ENCODE data around the gene CEACAM19.
"Not testable (repeated sequence)": the region's sequence is repeated elsewhere in the genome, so short reads cannot be mapped to it uniquely, and the experiment has no call there.

The CEACAM19 gene

DNA sequence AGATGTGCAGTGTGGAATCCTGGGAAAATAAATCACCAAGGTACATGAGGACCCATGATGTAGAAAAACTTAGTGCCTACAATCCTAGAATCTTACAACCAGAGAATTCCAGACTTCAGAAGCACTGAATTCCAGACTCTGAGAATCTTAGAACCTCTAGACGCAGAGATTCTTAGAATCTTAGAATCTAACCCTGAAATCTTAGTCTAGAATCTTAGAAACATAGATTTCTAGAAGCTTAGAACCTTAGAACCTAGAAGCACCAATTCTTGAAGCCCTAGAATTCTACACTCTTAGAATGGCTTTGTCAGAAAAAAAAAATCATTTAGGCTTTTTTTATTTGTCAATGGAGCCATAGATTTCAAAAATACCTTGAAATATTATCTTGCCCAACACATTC is 33.7 kb downstream of the CEACAM19 start:
- TF ChIP-seq, protein P1, sequence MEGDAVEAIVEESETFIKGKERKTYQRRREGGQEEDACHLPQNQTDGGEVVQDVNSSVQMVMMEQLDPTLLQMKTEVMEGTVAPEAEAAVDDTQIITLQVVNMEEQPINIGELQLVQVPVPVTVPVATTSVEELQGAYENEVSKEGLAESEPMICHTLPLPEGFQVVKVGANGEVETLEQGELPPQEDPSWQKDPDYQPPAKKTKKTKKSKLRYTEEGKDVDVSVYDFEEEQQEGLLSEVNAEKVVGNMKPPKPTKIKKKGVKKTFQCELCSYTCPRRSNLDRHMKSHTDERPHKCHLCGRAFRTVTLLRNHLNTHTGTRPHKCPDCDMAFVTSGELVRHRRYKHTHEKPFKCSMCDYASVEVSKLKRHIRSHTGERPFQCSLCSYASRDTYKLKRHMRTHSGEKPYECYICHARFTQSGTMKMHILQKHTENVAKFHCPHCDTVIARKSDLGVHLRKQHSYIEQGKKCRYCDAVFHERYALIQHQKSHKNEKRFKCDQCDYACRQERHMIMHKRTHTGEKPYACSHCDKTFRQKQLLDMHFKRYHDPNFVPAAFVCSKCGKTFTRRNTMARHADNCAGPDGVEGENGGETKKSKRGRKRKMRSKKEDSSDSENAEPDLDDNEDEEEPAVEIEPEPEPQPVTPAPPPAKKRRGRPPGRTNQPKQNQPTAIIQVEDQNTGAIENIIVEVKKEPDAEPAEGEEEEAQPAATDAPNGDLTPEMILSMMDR (IDR thresholded peaks at IDR 0.05; ENCODE audit: insufficient read depth, missing control alignments) = no peak

DNA sequence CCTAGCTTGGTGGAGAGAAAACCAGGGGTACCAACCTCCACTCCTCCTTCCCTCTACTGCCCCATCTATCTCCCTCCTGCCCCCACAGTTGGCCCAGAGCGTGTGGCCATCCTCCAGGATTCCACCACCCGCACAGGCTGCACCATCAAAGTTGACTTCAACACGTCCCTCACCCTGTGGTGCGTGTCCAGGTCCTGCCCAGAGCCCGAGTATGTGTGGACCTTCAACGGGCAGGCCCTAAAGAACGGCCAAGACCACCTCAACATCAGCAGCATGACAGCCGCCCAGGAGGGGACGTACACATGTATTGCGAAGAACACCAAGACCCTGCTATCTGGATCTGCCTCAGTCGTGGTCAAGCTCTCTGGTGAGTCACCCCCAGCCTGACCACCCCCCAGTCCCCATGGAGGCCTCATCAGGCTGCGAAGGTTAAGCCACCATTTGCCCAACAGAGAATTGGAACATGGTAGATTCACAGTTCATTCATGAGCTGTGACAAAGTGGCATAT is 34.3 kb downstream of the CEACAM19 start:
- FAIRE-seq = no peak
- TF ChIP-seq, protein P1 (IDR thresholded peaks at IDR 0.05; ENCODE audit: insufficient read depth, missing control alignments) = no peak
- no peak for DNase-seq (ENCODE audit: insufficient read length, low spot score)

More for the DNA sequence above, 33.7 kb downstream of the CEACAM19 start:
- no peak for FAIRE-seq
- DNase-seq (ENCODE audit: insufficient read length, low spot score) = no peak

DNA sequence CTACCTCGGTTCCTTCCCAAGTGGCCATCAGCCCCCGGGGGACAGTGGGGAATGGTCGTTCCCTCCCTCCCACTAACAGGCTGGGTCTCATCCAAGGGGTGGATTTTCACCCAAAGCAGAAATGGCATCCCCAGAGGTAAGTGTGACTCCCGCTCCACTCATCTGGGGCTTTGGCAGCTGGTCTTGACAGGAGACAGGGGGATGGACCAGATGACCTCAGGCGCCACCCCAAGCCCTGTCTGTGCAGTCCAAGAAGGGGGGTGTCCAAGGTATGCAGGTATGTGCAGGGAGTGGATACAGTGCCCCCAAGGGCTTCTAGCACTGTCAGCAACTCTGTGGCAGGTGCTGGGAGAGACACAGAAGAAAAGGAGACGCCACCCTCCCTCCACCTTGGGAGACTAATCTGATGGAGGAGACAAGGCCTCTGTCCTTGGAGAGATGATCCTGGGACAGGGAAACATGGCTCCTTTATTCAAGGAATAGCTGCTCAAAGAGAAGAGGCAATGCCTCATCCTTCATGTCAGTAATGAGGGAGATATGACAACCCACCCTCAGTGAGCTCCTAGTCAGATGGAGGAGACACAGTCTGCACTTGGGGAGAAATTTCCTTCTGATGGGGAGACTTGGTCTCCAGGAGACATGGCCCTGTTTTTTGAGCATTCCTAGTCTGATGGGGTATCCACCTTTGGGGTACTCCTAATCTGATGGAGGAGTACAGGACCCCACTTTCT is 35.4 kb downstream of the CEACAM19 start:
- no peak for FAIRE-seq
- DNase-seq (ENCODE audit: insufficient read length, low spot score) = no peak
- TF ChIP-seq, protein P1 (IDR thresholded peaks at IDR 0.05; ENCODE audit: insufficient read depth, missing control alignments) = no peak

DNA sequence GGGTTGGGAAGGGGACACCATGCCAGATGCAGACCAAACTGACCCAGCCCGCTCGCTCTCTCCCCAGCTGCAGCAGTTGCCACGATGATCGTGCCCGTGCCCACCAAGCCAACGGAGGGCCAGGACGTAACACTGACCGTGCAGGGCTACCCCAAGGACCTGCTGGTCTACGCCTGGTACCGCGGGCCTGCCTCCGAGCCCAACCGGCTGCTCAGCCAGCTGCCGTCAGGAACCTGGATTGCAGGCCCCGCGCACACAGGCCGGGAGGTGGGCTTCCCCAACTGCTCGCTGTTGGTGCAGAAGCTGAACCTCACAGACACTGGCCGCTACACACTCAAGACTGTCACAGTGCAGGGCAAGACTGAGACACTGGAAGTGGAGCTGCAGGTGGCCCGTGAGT is 36.5 kb downstream of the CEACAM19 start:
- no peak for DNase-seq (ENCODE audit: insufficient read length, low spot score)
- TF ChIP-seq, protein P1 (IDR thresholded peaks at IDR 0.05; ENCODE audit: insufficient read depth, missing control alignments) = no peak
- FAIRE-seq = no peak

DNA sequence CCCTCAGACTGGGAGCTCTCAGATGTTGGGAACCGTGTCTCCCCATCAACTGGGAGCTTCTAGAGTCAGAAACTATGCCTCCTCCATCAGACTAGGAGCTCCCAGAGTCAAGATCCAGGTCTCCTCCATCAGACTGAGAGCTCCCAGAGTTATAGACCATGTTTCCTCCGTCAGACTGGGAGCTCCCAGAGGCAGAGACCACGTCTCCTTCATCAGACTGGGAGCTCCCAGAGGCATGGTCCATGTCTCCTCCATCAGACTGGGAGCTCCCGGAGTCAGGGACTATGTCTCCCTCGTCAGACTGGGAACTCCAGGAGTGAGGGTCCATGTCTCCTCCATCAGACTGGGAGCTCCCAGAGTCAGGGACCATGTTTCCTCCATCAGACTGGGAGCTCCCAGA is 37.7 kb downstream of the CEACAM19 start:
- TF ChIP-seq, protein P1 (IDR thresholded peaks at IDR 0.05; ENCODE audit: insufficient read depth, missing control alignments) = no peak
- DNase-seq (ENCODE audit: insufficient read length, low spot score) = no peak
- FAIRE-seq = no peak

DNA sequence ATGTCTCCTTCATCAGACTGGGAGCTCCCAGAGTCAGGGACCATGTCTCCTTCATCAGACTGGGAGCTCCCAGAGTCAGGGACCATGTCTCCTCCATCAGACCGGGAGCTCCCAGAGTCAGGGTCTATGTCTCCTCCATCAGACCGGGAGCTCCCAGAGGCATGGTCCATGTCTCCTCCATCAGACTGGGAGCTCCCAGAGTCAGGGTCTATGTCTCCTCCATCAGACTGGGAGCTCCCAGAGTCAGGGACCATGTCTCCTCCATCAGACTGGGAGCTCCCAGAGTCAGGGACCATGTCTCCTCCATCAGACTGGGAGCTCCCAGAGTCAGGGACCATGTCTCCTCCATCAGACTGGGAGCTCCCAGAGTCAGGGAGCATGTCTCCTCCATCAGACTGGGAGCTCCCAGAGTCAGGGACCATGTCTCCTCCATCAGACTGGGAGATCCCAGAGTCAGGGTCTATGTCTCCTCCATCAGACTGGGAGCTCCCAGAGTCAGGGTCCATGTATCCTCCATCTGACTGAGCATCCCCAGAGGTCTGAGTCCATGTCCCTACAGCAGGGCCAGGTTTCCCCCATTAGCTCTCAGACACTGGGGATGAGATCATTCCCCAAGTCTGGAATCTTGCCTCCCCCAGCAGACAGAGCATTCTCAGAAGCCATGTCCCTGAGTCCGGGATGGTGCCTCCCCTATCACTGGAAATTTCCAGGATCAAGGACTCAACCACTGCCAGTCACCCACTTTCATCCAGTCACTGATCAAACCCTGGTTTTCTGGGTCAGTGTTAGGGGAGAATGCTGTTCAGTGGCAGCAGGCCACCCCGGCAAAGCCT is 38.4 kb downstream of the CEACAM19 start:
- FAIRE-seq; DNase-seq (ENCODE audit: insufficient read length, low spot score): not testable (repeated sequence)

DNA sequence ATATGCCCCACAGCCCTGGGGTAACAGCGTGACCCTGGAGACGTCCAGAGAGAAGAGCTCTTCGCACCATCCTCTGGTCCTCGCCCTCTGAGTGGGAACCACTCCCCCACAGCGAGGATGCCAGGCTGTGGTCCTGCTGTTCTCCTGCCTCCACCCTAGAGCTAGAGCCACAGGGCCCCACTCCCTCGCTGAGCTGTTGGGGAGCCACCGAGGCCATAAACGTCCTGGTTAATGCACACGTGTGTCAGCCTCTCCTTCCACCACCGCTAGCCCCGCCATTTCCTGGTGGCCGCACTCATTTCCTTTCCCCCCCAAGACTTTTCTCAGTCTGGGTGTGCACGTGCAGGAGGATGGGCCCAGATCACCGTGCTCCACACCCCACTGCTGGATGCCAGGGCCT is 39.2 kb downstream of the CEACAM19 start:
- FAIRE-seq = no peak
- TF ChIP-seq, protein P1 (IDR thresholded peaks at IDR 0.05; ENCODE audit: insufficient read depth, missing control alignments) = no peak
- DNase-seq (ENCODE audit: insufficient read length, low spot score) = no peak
